Gastroesophageal sphincter (tissue), 4 donors: ENCODE data around the gene NLRP10. TPM values are rescaled to one million over a fixed set of nuclear protein-coding genes. Genes with fewer than 3 reads are reported as not detected.

Experiments used
- ATAC-seq: fragments of 150-250 bp; one replicate; pipeline ENCODE4 v1.9.1; 2016; ENCODE audit warnings: mild to moderate bottlenecking, moderate library complexity
- H3K27ac ChIP-seq, 4 donors: fragments of 200-600 bp; sonication (generic) in 3 of 4; 1 replicate in 3 of 4; 2 replicates in 1 of 4; pipeline ENCODE4 v1.5.1; 2016 to 2019
- H3K27me3 ChIP-seq: fragments of 200-600 bp; sonication (generic); one replicate; pipeline ENCODE4 v1.5.1; 2019
- H3K36me3 ChIP-seq, 2 donors: fragments of 200-600 bp; sonication (generic); one replicate each; pipeline ENCODE4 v1.5.1; 2019; ENCODE audit warnings: control low read depth in 1 of 2
- H3K4me1 ChIP-seq, 3 donors: fragments of 200-600 bp; sonication (generic); 1 replicate in 2 of 3; 2 replicates in 1 of 3; pipeline ENCODE4 v1.5.1; 2016 to 2019; ENCODE audit warnings: control low read depth in 2 of 3
- H3K4me3 ChIP-seq, 2 donors: fragments of 200-600 bp; sonication (generic); one replicate each; pipeline ENCODE4 v1.5.1; 2019; ENCODE audit warnings: mild to moderate bottlenecking in 1 of 2, moderate library complexity in 1 of 2
- H3K9me3 ChIP-seq, 3 donors: fragments of 200-600 bp; sonication (generic); one replicate each; pipeline ENCODE4 v1.5.1; 2017 to 2019; ENCODE audit warnings: control low read depth in 2 of 3
- CTCF ChIP-seq, 4 experiments: fragments of 200-600 bp in 2 of 4; fragments of 450-650 bp in 2 of 4; sonication (generic) in 1 of 4; IDR thresholded peaks; one replicate each; pipeline ENCODE4 v1.5.1; 2017 to 2019; ENCODE audit warnings: antibody characterized with exemption in 4 of 4, mild to moderate bottlenecking in 2 of 4, moderate library complexity in 2 of 4
- EP300 ChIP-seq: sonication (generic); formaldehyde crosslinking; IDR thresholded peaks from one replicate; pipeline ENCODE4 v1.6.1; 2017; ENCODE audit warnings: antibody characterized with exemption, mild to moderate bottlenecking
- POLR2A ChIP-seq, 2 donors: fragments of 450-650 bp; IDR thresholded peaks; one replicate each; pipeline ENCODE4 v1.6.1; 2017; ENCODE audit warnings: antibody characterized with exemption in 2 of 2, mild to moderate bottlenecking in 2 of 2, moderate library complexity in 1 of 2
- POLR2AphosphoS5 ChIP-seq: sonication (generic); formaldehyde crosslinking; IDR thresholded peaks from one replicate; pipeline ENCODE4 v1.6.1; 2017; ENCODE audit warnings: antibody characterized with exemption
- WGBS, 2 donors: methylation state at CpG; one replicate each; pipeline ENCODE4 v1.1.5; 2018; ENCODE audit warnings: low coverage in 1 of 2; 5-methylcytosine and 5-hydroxymethylcytosine counted together
- total RNA-seq, 4 donors: library from RNA; depleted of rRNA; stranded (reverse); fragments of >200 nt; gene quantifications; one replicate each; pipeline ENCODE4 v1.1.0, GENCODE V29; 2016

Gene NLRP10
- not detected for total RNA-seq

GRCh38 chr11:7965386-7965785 lies at the start of gene NLRP10:
Gene NLRP10 (minus strand): TSS chr11:7965447. CDS start chr11:7963495, 1,952 bp downstream.
- Histone ChIP-seq H3K9me3 (no peaks in the 10 kb centered on the region), H3K27me3 (peaks cover 21% of the 10 kb centered on the region), H3K27ac (no peak within 1 kb of the TSS), H3K36me3 (no peaks in the 10 kb centered on the region), H3K4me1 (no peaks in the 10 kb centered on the region), H3K4me3 (no peak within 1 kb of the TSS)
- ATAC-seq: no peak
- 80 to 89% methylated on average over 1 of the region's 1 CpG for WGBS, 2 donors
- TF ChIP-seq POLR2A (IDR thresholded peaks at IDR 0.05): no peak
- TF ChIP-seq CTCF (IDR thresholded peaks at IDR 0.05): no peak
- TF ChIP-seq EP300: no peak
- no peak for TF ChIP-seq POLR2AphosphoS5

- 87 to 100% methylated on average over 1 to 4 of the region's 5 CpGs for WGBS, 2 donors
- H3K4me1 ChIP-seq: peaks cover 0 to 14% (median 4%) of the 10 kb centered on the region in 3 donors
- H3K27ac ChIP-seq: no peak overlapping the region
- no peak for ATAC-seq
- peaks cover 4% of the 10 kb centered on the region for H3K27me3 ChIP-seq
- no peak overlapping the region for H3K4me3 ChIP-seq
- TF ChIP-seq EP300 (no peak), POLR2A (IDR thresholded peaks at IDR 0.05) (no peak), CTCF (IDR thresholded peaks at IDR 0.05) (no peak), POLR2AphosphoS5 (no peak)
- H3K36me3 ChIP-seq: no peaks in the 10 kb centered on the region
- no peaks in the 10 kb centered on the region for H3K9me3 ChIP-seq
These were observed 48.6 kb upstream of the NLRP10 start for GRCh38 chr11:8013833-8014232.

GRCh38 chr11:8011981-8012444 lies 46.8 kb upstream of the NLRP10 start:
- no peaks in the 10 kb centered on the region for H3K27me3 ChIP-seq
- H3K36me3 ChIP-seq: no peaks in the 10 kb centered on the region
- no peak overlapping the region for H3K4me3 ChIP-seq
- ATAC-seq: no peak
- no peaks in the 10 kb centered on the region for H3K4me1 ChIP-seq
- WGBS, 2 donors: 27 to 35% methylated on average over 2 to 4 of the region's 4 CpGs
- H3K27ac ChIP-seq: no peak overlapping the region
- no peaks in the 10 kb centered on the region for H3K9me3 ChIP-seq
- TF ChIP-seq POLR2A (IDR thresholded peaks at IDR 0.05): no peak
- TF ChIP-seq POLR2AphosphoS5: no peak
- no peak for TF ChIP-seq EP300
- no peak for TF ChIP-seq CTCF (IDR thresholded peaks at IDR 0.05)

- Histone ChIP-seq H3K27ac (no peak overlapping the region), H3K27me3 (no peaks in the 10 kb centered on the region), H3K9me3 (no peaks in the 10 kb centered on the region), H3K4me1 (no peaks in the 10 kb centered on the region), H3K36me3 (no peaks in the 10 kb centered on the region), H3K4me3 (no peak overlapping the region)
- ATAC-seq: no peak
- TF ChIP-seq EP300 (no peak), CTCF (IDR thresholded peaks at IDR 0.05) (no peak), POLR2A (IDR thresholded peaks at IDR 0.05) (no peak), POLR2AphosphoS5 (no peak)
- WGBS, 2 donors: 78 to 88% methylated on average over 2 of the region's 2 CpGs
These were observed 46.1 kb upstream of the NLRP10 start for GRCh38 chr11:8011371-8011770.

- H3K27ac ChIP-seq: no peak overlapping the region
- no peaks in the 10 kb centered on the region for H3K9me3 ChIP-seq
- no peak for TF ChIP-seq POLR2A (IDR thresholded peaks at IDR 0.05)
- no peak for TF ChIP-seq POLR2AphosphoS5
- TF ChIP-seq EP300: no peak
- no peak for TF ChIP-seq CTCF (IDR thresholded peaks at IDR 0.05)
- no peak overlapping the region for H3K4me3 ChIP-seq
- H3K27me3 ChIP-seq: no peaks in the 10 kb centered on the region
- no peaks in the 10 kb centered on the region for H3K4me1 ChIP-seq
- 86% methylated on average over 2 of the region's 3 CpGs; no CpG with 5 or more reads in 1 of the 2 donors for WGBS, 2 donors
- no peaks in the 10 kb centered on the region for H3K36me3 ChIP-seq
- ATAC-seq: no peak
These were observed 44.6 kb upstream of the NLRP10 start for GRCh38 chr11:8009856-8010255.
